K562 treated with DMSO at 1 percent for 24 hours (cell line): ENCODE measurements around the gene PRAMEF9. TPM values are rescaled to one million over a fixed set of nuclear protein-coding genes. Genes with fewer than 3 reads are reported as not detected.

ENCODE experiments used
- total RNA-seq: library from RNA; unstranded; fragments of 300-600 nt; gene quantifications from 2 replicates; pipeline ENCODE4 v1.2.3, GENCODE V29; 2022; ENCODE audit warnings: low read depth; ENCODE audit not compliant: insufficient read depth

PRAMEF9 gene
- total RNA-seq, result not detected in 2 replicates

DNA sequence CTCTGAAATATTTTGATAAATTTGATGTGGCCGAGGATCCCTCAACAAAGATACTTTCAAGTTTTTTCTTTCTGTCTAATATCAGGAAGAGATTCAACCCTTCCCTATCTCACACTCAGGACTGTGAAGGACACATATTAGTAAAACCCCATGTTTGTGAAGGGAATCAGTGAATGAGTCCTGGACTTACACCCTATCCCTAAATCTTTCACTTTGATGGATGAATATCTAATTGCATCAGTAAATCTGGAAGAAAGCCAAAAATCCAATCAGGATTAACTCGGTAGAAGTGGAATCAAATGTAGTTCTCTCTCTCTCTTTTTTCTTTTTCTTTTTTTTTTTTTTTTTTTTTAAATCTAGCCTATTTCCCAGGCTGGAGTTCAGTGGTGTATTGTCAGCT, at the start of gene PRAMEF9:
PRAMEF9 (plus strand) TSS at position 301 of the 400 bp plus-strand sequence. CDS start 3,433 bp downstream, outside the sequence.

DNA sequence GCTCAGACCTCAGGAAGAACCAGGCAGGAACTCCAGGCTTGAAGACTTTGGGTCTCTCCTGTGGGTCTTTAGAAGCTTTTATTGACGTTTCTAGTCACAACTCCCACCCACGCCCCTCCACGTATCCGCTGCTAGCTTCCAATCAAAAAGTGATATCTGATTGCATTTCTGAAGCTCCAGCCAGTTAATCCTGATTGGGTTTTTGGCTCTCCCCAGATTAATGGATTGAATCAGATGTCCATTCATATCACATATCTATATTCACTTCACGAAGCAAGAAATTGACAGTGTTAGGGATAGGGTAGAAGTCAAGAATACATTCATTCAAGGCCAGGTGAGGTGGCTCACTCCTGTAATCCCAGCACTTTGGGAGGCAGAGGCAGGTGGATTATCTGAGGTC, 15.7 kb upstream of the PRAMEF9 start, which contains the start of gene PRAMEF26:
PRAMEF26 (minus strand) TSS at position 101 of the 400 bp plus-strand sequence. CDS start 2,914 bp downstream, outside the sequence.

DNA sequence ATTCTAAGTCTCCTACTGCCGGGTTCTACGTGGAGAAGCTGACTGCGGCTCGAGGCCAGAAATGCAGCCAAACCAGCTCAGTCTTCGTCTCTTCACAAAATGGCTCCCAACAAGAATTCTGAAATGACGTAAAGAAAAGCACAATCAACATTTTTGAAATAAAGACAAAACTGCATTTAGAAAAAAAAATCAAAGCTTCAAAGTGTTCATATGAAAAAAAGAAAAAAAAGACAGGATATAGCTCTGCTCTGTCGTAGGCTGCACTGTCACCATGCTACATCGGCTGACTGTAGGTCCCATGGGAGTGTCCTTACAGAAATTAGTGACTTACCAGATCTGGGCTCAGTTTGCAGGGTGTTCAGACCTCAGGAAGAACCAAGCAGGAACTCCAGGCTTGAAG, 6.1 kb upstream of the PRAMEF9 start, which contains the start of gene HNRNPCL4:
HNRNPCL4 (minus strand) TSS at position 101 of the 400 bp plus-strand sequence. CDS start 164 bp downstream, outside the sequence.

DNA sequence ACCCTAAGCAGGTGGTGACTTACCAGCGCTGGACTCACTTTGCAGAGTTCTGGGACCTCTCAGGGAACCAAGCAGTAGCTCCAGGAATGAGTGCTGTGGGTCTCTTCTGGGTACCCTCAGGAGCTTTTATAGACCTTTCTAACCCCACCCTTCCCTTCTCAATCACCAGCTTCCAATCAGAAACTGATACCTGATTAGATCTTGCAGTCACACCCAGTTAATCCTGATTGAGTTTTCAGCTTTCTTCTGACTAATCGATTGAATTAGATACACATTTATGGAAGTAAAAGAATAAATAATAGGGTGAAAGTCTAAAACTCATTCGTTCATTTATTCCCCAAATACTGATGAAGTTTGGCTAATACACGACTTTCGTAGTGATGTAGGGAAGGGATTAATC, 29.7 kb downstream of the PRAMEF9 start, which contains the start of gene PRAMEF13:
PRAMEF13 (minus strand) TSS at position 101 of the 400 bp plus-strand sequence. CDS start 1,820 bp downstream, outside the sequence.

DNA sequence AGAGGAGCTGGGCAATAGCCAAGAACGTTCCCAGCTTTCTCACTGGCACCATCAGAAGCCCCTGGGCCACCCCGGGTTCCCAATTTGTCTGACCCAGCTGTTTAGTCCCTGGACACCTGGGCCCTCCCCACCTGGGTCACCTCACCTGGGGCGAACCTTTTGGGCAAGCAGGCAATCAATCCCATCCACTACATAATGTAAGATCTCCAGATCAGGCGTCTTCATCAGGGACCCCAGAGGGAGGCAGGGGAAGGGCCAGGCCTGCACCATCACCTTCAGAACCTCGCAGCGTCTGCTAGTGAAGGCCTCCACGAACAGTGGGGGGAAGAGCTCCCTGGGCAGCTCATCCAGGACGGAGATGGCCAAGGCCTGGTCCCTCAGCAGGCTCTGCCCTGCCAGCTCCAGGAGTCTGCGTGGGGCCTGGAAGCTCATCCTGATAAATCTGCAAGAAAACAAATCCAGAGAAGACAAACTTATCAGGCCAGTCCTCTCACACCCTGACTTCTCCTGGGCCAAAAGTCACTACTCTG, 54.1 kb downstream of the PRAMEF9 start, which contains the start of gene PRAMEF18:
PRAMEF18 (minus strand) TSS at position 480 of the 530 bp plus-strand sequence; CDS start at position 432, 48 bp downstream.

Other genes with a start within 250 kb of the PRAMEF9 start
- gene PRAMEF6, start 224.3 kb upstream of the PRAMEF9 start, total RNA-seq, result not detected in 2 replicates
- not detected in 2 replicates for gene PRAMEF27, start 115.3 kb upstream of the PRAMEF9 start, total RNA-seq
- not detected in 2 replicates for gene HNRNPCL3, start 111.1 kb upstream of the PRAMEF9 start, total RNA-seq
- gene PRAMEF25, start 101.1 kb upstream of the PRAMEF9 start, total RNA-seq, result not detected in 2 replicates
- gene HNRNPCL2, start 55.0 kb upstream of the PRAMEF9 start, total RNA-seq, result not detected in 2 replicates
- not detected in 2 replicates for gene PRAMEF26, start 15.8 kb upstream of the PRAMEF9 start, total RNA-seq
- not detected in 2 replicates for gene HNRNPCL4, start 6.2 kb upstream of the PRAMEF9 start, total RNA-seq
- not detected in 2 replicates for gene PRAMEF13, start 29.6 kb downstream of the PRAMEF9 start, total RNA-seq
- not detected in 2 replicates for gene PRAMEF18, start 54.3 kb downstream of the PRAMEF9 start, total RNA-seq
- gene PRAMEF5, start 82.3 kb downstream of the PRAMEF9 start, total RNA-seq, result not detected in 2 replicates
- gene PRAMEF8, start 113.3 kb downstream of the PRAMEF9 start, total RNA-seq, result 0.21 TPM in 1 of 2 replicates, not detected in the other
- not detected in 2 replicates for gene PRAMEF33, start 131.7 kb downstream of the PRAMEF9 start, total RNA-seq
- gene PRAMEF15, start 143.7 kb downstream of the PRAMEF9 start, total RNA-seq, result not detected in 2 replicates
- gene PRAMEF14, start 175.3 kb downstream of the PRAMEF9 start, total RNA-seq, result not detected in 2 replicates
- gene PRAMEF19, start 200.1 kb downstream of the PRAMEF9 start, total RNA-seq, result not detected in 2 replicates
- gene PRAMEF17, start 217.8 kb downstream of the PRAMEF9 start, total RNA-seq, result not detected in 2 replicates
- gene PRAMEF20, start 238.6 kb downstream of the PRAMEF9 start, total RNA-seq, result not detected in 2 replicates